Activated CD8-positive, alpha-beta memory T cell treated with anti-CD3 and anti-CD28 coated beads for 36 hours (primary cell): Measurements from ENCODE around the gene HTR1E. TPM values are rescaled to one million over a fixed set of nuclear protein-coding genes. Genes with fewer than 3 reads are reported as not detected.

ENCODE experiments used
- total RNA-seq, 2 experiments: library from RNA; stranded (reverse); gene quantifications; one replicate each; pipeline ENCODE4 v1.2.3, GENCODE V29; 2021

The HTR1E gene
- total RNA-seq, 2 experiments from 2014 or later = not detected

Other genes starting within 250 kb of the HTR1E start
- gene CGA, start 157.6 kb downstream of the HTR1E start, total RNA-seq = not detected
- gene ZNF292, start 218.0 kb downstream of the HTR1E start, total RNA-seq = 10 to 100 TPM; 48.1 to 48.3 TPM